RWPE1 (cell line): Measurements from ENCODE around the gene EXTL1.

Source experiments
- CTCF ChIA-PET: fragments of 350-600 bp; sonication (Branson Sonifier 250); formaldehyde crosslinking; extraction: SDS; loops from one replicate; lab custom pipeline; 2021; lab: Yijun Ruan, JAX
- POLR2A ChIA-PET: fragments of 400-600 bp; formaldehyde crosslinking; extraction: SDS; loops from one replicate; lab custom pipeline; 2020; ENCODE audit warnings: antibody characterized with exemption; ENCODE audit not compliant: low non-redundant PET; lab: Yijun Ruan, JAX
- DNase-seq: peaks from one replicate; pipeline ENCODE4 v3.0.0; 2012; ENCODE audit warnings: low spot score
- H3K27ac ChIP-seq: fragments of 450-650 bp; 2 replicates; pipeline ENCODE4 v1.5.1; 2017
- CTCF ChIP-seq: fragments of 450-650 bp; conservative IDR thresholded peaks from 2 replicates; pipeline ENCODE4 v1.5.1; 2017; ENCODE audit warnings: low read depth, mild to moderate bottlenecking

The EXTL1 gene

GRCh38 chr1:26058052-26058595, 36.5 kb downstream of the EXTL1 start:
- no peak overlapping the region for H3K27ac ChIP-seq
- no peak for DNase-seq
- ChIA-PET CTCF (interaction anchor here (0.5 to 0.6 kb wide), 2 partner anchors 162 to 220 kb away, joined by 3 read pairs; no protein-coding TSS in a partner anchor), POLR2A (no interaction called here)
- no peak for TF ChIP-seq CTCF

GRCh38 chr1:26059906-26060305, 38.3 kb downstream of the EXTL1 start:
- ChIA-PET CTCF (interaction anchor here (0.6 kb wide), 2 partner anchors 211 to 539 kb away, joined by 3 to 5 read pairs; no protein-coding TSS in a partner anchor), POLR2A (no interaction called here)
- TF ChIP-seq CTCF = no peak
- no peak for DNase-seq
- no peak overlapping the region for H3K27ac ChIP-seq

- TF ChIP-seq CTCF = no peak
- DNase-seq = no peak
- H3K27ac ChIP-seq = no peak overlapping the region
- ChIA-PET POLR2A (no interaction called here), CTCF (no interaction called here)
These were observed 39.4 kb downstream of the EXTL1 start for GRCh38 chr1:26060832-26061574.

GRCh38 chr1:26064553-26064952, 43.0 kb downstream of the EXTL1 start:
- ChIA-PET POLR2A (no interaction called here), CTCF (interaction anchor here (0.7 to 0.8 kb wide), 2 partner anchors 13 to 28 kb away, joined by 3 to 4 read pairs; no protein-coding TSS in a partner anchor)
- no peak for DNase-seq
- no peak for TF ChIP-seq CTCF
- no peak overlapping the region for H3K27ac ChIP-seq

- ChIA-PET POLR2A (no interaction called here), CTCF (interaction anchor here (0.5 to 1.6 kb wide), 3 partner anchors 18 to 79 kb away, joined by 3 to 4 read pairs (median 4); no protein-coding TSS in a partner anchor)
- no peak overlapping the region for H3K27ac ChIP-seq
- TF ChIP-seq CTCF = no peak
- no peak for DNase-seq
These were observed 44.6 kb downstream of the EXTL1 start for GRCh38 chr1:26066160-26066559.

- no peak overlapping the region for H3K27ac ChIP-seq
- TF ChIP-seq CTCF = no peak
- POLR2A ChIA-PET = no interaction called here
- no peak for DNase-seq
- CTCF ChIA-PET = interaction anchor here (0.8 to 1.6 kb wide), 2 partner anchors 37 to 78 kb away, joined by 4 read pairs; no protein-coding TSS in a partner anchor
These were observed 45.3 kb downstream of the EXTL1 start for GRCh38 chr1:26066857-26067256.
